Gastroesophageal sphincter (tissue), 4 donors: Measurements from ENCODE around the gene KIF5A. TPM values are rescaled to one million over a fixed set of nuclear protein-coding genes. Genes with fewer than 3 reads are reported as not detected.
"Not testable (repeated sequence)": the region's sequence is repeated elsewhere in the genome, so short reads cannot be mapped to it uniquely, and the experiment has no call there.

Experiments used
- ATAC-seq: fragments of 150-250 bp; one replicate; pipeline ENCODE4 v1.9.1; 2016; ENCODE audit warnings: mild to moderate bottlenecking, moderate library complexity
- H3K27ac ChIP-seq, 4 donors: fragments of 200-600 bp; sonication (generic) in 3 of 4; 1 replicate in 3 of 4; 2 replicates in 1 of 4; pipeline ENCODE4 v1.5.1; 2016 to 2019
- H3K27me3 ChIP-seq: fragments of 200-600 bp; sonication (generic); one replicate; pipeline ENCODE4 v1.5.1; 2019
- H3K36me3 ChIP-seq, 2 donors: fragments of 200-600 bp; sonication (generic); one replicate each; pipeline ENCODE4 v1.5.1; 2019; ENCODE audit warnings: control low read depth in 1 of 2
- H3K4me1 ChIP-seq, 3 donors: fragments of 200-600 bp; sonication (generic); 1 replicate in 2 of 3; 2 replicates in 1 of 3; pipeline ENCODE4 v1.5.1; 2016 to 2019; ENCODE audit warnings: control low read depth in 2 of 3
- H3K4me3 ChIP-seq, 2 donors: fragments of 200-600 bp; sonication (generic); one replicate each; pipeline ENCODE4 v1.5.1; 2019; ENCODE audit warnings: mild to moderate bottlenecking in 1 of 2, moderate library complexity in 1 of 2
- H3K9me3 ChIP-seq, 3 donors: fragments of 200-600 bp; sonication (generic); one replicate each; pipeline ENCODE4 v1.5.1; 2017 to 2019; ENCODE audit warnings: control low read depth in 2 of 3
- CTCF ChIP-seq, 4 experiments: fragments of 200-600 bp in 2 of 4; fragments of 450-650 bp in 2 of 4; sonication (generic) in 1 of 4; IDR thresholded peaks; one replicate each; pipeline ENCODE4 v1.5.1; 2017 to 2019; ENCODE audit warnings: antibody characterized with exemption in 4 of 4, mild to moderate bottlenecking in 2 of 4, moderate library complexity in 2 of 4
- EP300 ChIP-seq: sonication (generic); formaldehyde crosslinking; IDR thresholded peaks from one replicate; pipeline ENCODE4 v1.6.1; 2017; ENCODE audit warnings: antibody characterized with exemption, mild to moderate bottlenecking
- POLR2A ChIP-seq, 2 donors: fragments of 450-650 bp; IDR thresholded peaks; one replicate each; pipeline ENCODE4 v1.6.1; 2017; ENCODE audit warnings: antibody characterized with exemption in 2 of 2, mild to moderate bottlenecking in 2 of 2, moderate library complexity in 1 of 2
- POLR2AphosphoS5 ChIP-seq: sonication (generic); formaldehyde crosslinking; IDR thresholded peaks from one replicate; pipeline ENCODE4 v1.6.1; 2017; ENCODE audit warnings: antibody characterized with exemption
- WGBS, 2 donors: methylation state at CpG; one replicate each; pipeline ENCODE4 v1.1.5; 2018; ENCODE audit warnings: low coverage in 1 of 2; 5-methylcytosine and 5-hydroxymethylcytosine counted together
- total RNA-seq, 4 donors: library from RNA; depleted of rRNA; stranded (reverse); fragments of >200 nt; gene quantifications; one replicate each; pipeline ENCODE4 v1.1.0, GENCODE V29; 2016

The KIF5A gene
- 1 to 10 TPM in 3 of 4 donors, under 1 TPM in 1; 0.89 to 4.7 (median 1.6) TPM for total RNA-seq

GRCh38 chr12:57549909-57550640 lies at the start of gene KIF5A:
Gene KIF5A, plus strand, starts transcription at chr12:57550044. Its CDS starts 228 bp downstream, at chr12:57550272.
- Histone ChIP-seq H3K9me3 (no peaks in the 10 kb centered on the region), H3K36me3 (no peaks in the 10 kb centered on the region), H3K4me1 (peaks cover 3 to 35% (median 15%) of the 10 kb centered on the region in 3 donors), H3K27ac (peak within 1 kb of the TSS in 1 of 4 donors; percentile 38), H3K4me3 (peak within 1 kb of the TSS; percentile 41 to 54), H3K27me3 (peaks cover 28% of the 10 kb centered on the region)
- TF ChIP-seq POLR2A (IDR thresholded peaks at IDR 0.05), result no peak
- TF ChIP-seq CTCF (IDR thresholded peaks at IDR 0.05), result peak in 1 of 4 experiments; percentile 42
- WGBS, 2 donors, result 8 to 11% methylated on average over 4 to 6 of the region's 52 CpGs
- ATAC-seq, result no peak

GRCh38 chr12:57500213-57500612 lies 49.6 kb upstream of the KIF5A start:
- H3K27me3 ChIP-seq, result no peaks in the 10 kb centered on the region
- H3K9me3 ChIP-seq, result no peaks in the 10 kb centered on the region
- peaks cover 0 to 99% of the 10 kb centered on the region in 2 donors for H3K36me3 ChIP-seq
- no peaks in the 10 kb centered on the region for H3K4me1 ChIP-seq
- H3K27ac ChIP-seq, result no peak overlapping the region
- no peak for ATAC-seq
- 92 to 96% methylated on average over 5 of the region's 11 CpGs for WGBS, 2 donors
- TF ChIP-seq EP300 (no peak), POLR2A (IDR thresholded peaks at IDR 0.05) (no peak), POLR2AphosphoS5 (no peak), CTCF (IDR thresholded peaks at IDR 0.05) (no peak)
- H3K4me3 ChIP-seq, result no peak overlapping the region

- not testable (repeated sequence) for H3K9me3 ChIP-seq, H3K27ac ChIP-seq, H3K4me3 ChIP-seq, H3K4me1 ChIP-seq, ATAC-seq, H3K27me3 ChIP-seq
- WGBS, 2 donors, result 87 to 96% methylated on average over 6 to 13 of the region's 22 CpGs
- peaks cover 0 to 94% of the 10 kb centered on the region in 2 donors for H3K36me3 ChIP-seq
Observed at GRCh38 chr12:57502311-57502969, 47.4 kb upstream of the KIF5A start.

DNA sequence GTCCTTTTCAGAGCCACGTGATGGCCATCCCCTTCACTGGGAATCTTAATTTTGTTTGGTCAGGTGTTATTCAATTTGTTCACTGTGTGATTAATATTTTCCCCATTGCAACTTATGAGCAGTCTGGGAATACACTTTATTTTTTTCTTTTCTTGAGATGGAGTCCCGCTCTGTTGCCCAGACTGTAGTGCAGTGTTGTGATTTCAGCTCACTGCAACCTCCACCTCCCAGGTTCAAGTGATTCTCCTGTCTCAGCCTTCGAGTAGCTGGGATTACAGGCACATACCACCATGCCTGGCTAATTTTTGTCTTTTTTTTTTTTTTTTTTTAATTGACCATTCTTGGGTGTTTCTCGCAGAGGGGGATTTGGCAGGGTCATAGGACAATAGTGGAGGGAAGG lies 43.3 kb upstream of the KIF5A start:
- WGBS, 2 donors, result 68 to 91% methylated on average over 1 to 3 of the region's 4 CpGs

DNA sequence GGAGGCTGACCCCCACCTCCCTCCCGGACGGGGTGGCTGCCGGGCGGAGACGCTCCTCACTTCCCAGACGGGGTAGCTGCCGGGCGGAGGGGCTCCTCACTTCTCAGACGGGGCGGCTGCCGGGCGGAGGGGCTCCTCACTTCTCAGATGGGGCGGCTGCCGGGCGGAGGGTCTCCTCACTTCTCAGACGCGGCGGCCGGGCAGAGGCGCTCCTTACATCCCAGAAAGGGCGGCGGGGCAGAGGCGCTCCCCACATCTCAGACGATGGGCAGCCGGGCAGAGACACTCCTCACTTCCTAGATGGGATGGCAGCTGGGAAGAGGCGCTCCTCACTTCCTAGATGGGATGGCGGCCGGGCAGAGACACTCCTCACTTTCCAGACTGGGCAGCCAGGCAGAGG lies 42.0 kb upstream of the KIF5A start:
- ATAC-seq, H3K4me3 ChIP-seq, H3K4me1 ChIP-seq, H3K9me3 ChIP-seq, H3K27me3 ChIP-seq, H3K27ac ChIP-seq: not testable (repeated sequence)
- H3K36me3 ChIP-seq, result peaks cover 0 to 89% of the 10 kb centered on the region in 2 donors
- no CpG with 5 or more reads among the region's 28 CpGs for WGBS, 2 donors

More for the DNA sequence above, 43.3 kb upstream of the KIF5A start:
- not testable (repeated sequence) for H3K27me3 ChIP-seq, H3K9me3 ChIP-seq, H3K27ac ChIP-seq, ATAC-seq, H3K4me1 ChIP-seq, H3K4me3 ChIP-seq
- H3K36me3 ChIP-seq, result peaks cover 0 to 89% of the 10 kb centered on the region in 2 donors

DNA sequence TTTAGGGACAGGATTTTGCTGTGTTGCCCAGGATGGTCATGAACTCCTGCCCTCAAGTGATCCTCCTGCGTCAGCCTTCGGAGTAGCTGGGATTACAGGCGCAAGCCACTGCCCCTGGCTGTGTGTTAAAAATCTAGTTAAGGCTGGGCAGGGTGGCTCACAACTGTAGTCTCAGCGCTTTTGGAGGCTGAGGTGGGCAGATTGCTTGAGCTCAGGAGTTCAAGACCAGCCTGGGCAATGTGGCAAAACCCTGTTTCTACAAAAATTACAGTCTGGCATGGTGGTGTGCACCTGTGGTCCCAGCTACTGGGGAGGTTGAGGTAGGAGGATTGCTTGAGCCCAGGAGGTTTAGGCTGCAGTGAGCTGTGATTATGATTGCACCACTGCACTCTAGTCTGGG lies 38.7 kb upstream of the KIF5A start:
- Histone ChIP-seq H3K36me3 (peaks cover 7 to 88% of the 10 kb centered on the region in 2 donors), H3K27ac (no peak overlapping the region), H3K9me3 (no peaks in the 10 kb centered on the region), H3K4me1 (peaks cover 0 to 4% (median 0%) of the 10 kb centered on the region in 3 donors), H3K27me3 (no peaks in the 10 kb centered on the region), H3K4me3 (no peak overlapping the region)
- no peak for ATAC-seq
- TF ChIP-seq POLR2A (IDR thresholded peaks at IDR 0.05) (no peak), POLR2AphosphoS5 (no peak), EP300 (no peak), CTCF (IDR thresholded peaks at IDR 0.05) (no peak)
- 75 to 95% methylated on average over 2 to 3 of the region's 4 CpGs for WGBS, 2 donors
